Measurements from ENCODE around the gene ADM. TPM values are rescaled to one million over a fixed set of nuclear protein-coding genes. Genes with fewer than 3 reads are reported as not detected.

The ADM gene
- total RNA-seq, 4 donors from 2014 or later, result 8.0 to 69.1 (median 20.5) TPM

DNA sequence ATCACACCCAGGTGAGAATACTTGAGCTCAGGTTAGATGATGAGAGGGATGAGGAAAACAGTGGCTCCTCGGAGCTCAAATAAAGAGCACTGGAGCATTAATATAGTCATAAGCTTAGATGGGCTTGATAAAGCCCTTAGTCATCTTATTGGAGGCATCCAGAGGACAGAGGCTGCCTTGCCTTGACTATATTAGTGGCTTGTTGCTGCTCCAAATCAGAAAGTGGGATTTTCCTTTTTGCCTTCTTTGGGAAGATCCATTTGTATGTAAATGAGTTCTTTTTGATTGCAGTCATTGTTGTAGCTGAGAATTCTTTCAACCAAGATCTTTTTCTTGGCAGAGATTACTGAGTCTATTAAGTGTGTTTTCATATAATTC lies 18.9 kb downstream of the ADM start:
- Histone ChIP-seq H3K4me1 (peaks cover 16 to 35% of the 10 kb centered on the region in 2 donors), H3K27me3 (no peaks in the 10 kb centered on the region), H3K4me3 (replicated peaks in 1 of 3) (no peak overlapping the region), H3K36me3 (no peaks in the 10 kb centered on the region), H3K9me3 (no peaks in the 10 kb centered on the region), H3K27ac (no peak overlapping the region)
- TF ChIP-seq CTCF (IDR thresholded peaks at IDR 0.05) (no peak), POLR2A (IDR thresholded peaks at IDR 0.05) (no peak)
- intact Hi-C loops (cut with DNase I), result loop anchor here (5.0 kb wide), 1 partner anchor 566 kb away; no protein-coding TSS in a partner anchor
- no peak for DNase-seq
- WGBS, 2 donors, result 27 to 36% methylated on average over 1 of the region's 1 CpG

GRCh38 chr11:10324474-10324873 lies 19.6 kb downstream of the ADM start:
- peaks cover 22 to 41% of the 10 kb centered on the region in 2 donors for H3K4me1 ChIP-seq
- no peak overlapping the region for H3K4me3 ChIP-seq (replicated peaks in 1 of 3)
- H3K27ac ChIP-seq, result no peak overlapping the region
- WGBS, 2 donors, result 80 to 81% methylated on average over 3 of the region's 3 CpGs
- intact Hi-C loops (cut with DNase I), result loop anchor here (5.0 kb wide), 1 partner anchor 567 kb away; no protein-coding TSS in a partner anchor
- H3K27me3 ChIP-seq, result no peaks in the 10 kb centered on the region
- no peaks in the 10 kb centered on the region for H3K36me3 ChIP-seq
- TF ChIP-seq POLR2A (IDR thresholded peaks at IDR 0.05) (no peak), CTCF (IDR thresholded peaks at IDR 0.05) (no peak)
- H3K9me3 ChIP-seq, result no peaks in the 10 kb centered on the region
- no peak for DNase-seq

DNA sequence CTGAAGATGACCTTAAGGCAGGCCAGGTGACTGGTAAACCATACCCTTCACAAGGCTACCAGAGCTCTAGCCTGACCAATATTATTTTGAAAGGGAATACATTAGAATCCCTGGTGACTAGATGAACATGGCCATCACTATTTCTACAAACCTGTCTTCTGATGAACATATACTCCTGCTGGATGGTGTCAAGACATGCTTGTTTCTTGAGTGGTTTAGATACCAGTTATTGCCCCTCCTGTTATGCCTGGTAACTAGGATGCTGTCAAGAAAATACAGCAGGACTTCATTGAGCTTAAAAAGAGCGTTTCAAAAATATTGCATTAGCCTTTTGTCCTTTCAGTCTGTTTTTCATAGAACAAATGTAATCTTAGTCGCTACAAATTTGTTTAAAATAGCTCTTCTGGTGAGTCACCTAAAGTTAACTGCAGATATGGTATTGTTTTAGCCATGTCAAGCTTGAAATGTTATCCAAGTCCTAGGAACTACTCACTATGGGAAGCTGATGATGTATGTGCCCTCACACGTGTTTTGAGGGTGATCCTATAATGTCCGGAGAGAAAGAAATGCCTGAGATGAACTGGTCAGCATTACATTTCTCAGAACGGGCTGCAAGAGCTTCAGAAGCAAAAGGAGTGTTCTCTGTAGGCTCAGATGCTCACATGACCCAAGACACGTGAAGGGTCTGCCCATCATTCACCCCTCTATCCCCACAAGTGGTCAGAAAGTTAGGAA lies 20.6 kb downstream of the ADM start:
- Histone ChIP-seq H3K4me1 (peaks cover 22 to 41% of the 10 kb centered on the region in 2 donors), H3K27ac (peak overlapping the region in 1 of 3 donors; percentile 58), H3K9me3 (no peaks in the 10 kb centered on the region), H3K36me3 (no peaks in the 10 kb centered on the region), H3K27me3 (no peaks in the 10 kb centered on the region), H3K4me3 (replicated peaks in 1 of 3) (no peak overlapping the region)
- DNase-seq, result no peak
- intact Hi-C loops (cut with DNase I), result no loop called here
- TF ChIP-seq CTCF (IDR thresholded peaks at IDR 0.05) (no peak), POLR2A (IDR thresholded peaks at IDR 0.05) (no peak)
- whole genome bisulfite sequencing, 2 donors, result 70 to 77% methylated on average over 6 of the region's 6 CpGs

DNA sequence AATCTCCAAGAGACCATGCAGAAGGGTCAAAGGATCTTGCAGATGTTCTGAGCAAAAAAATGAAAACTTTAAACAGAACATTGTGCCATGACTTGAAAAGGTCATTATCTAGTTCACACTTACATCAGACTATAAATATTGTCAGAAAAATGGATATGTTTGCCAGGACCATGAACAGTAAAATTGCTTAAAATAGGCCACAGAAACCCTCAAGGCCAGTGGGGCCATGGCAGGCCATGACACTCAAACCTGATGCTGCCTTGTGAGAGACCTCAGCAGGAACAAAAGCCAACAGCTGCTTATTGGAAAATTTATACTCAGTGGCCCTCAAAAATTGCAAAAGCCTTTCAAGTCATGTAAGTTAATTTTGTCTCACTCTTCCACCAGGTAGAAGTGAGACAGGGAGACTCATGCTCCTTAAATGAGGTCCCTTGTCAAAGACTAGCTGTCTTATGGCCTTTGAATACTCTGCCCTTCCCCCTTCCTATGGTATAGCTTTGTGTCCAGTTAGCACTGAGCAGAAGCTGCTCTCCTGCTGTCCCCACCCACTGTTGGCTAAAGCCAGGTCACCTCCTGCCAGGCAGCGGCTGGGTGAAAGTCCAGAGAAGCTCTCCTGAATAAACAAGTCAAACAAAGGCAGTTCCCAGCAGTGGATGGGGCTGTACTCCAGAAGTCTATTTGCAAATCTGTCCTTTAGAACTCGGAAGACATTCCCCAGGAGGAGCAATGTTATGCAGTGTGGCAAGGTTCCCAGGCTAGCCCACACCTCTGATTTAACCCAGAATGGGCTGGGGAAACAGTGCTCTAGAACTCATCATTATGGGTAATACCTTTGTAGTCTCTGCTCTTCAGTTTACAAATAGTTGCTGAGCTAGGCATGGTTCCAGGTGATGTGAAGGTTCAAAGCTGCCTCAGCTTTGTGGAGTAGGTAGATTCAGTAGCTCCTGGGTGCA lies 21.4 kb downstream of the ADM start:
- WGBS, 2 donors, result 13 to 40% methylated on average over 2 of the region's 2 CpGs
- intact Hi-C loops (cut with DNase I), result no loop called here
- peaks cover 22 to 41% of the 10 kb centered on the region in 2 donors for H3K4me1 ChIP-seq

More for the DNA sequence above, 21.4 kb downstream of the ADM start:
- no peaks in the 10 kb centered on the region for H3K27me3 ChIP-seq
- no peak overlapping the region for H3K4me3 ChIP-seq (replicated peaks in 1 of 3)
- DNase-seq, result peak; percentile 58 to 64
- no peaks in the 10 kb centered on the region for H3K36me3 ChIP-seq
- H3K27ac ChIP-seq, result peak overlapping the region in 2 of 3 donors; percentile 40 to 58
- TF ChIP-seq POLR2A (IDR thresholded peaks at IDR 0.05), result no peak
- TF ChIP-seq CTCF (IDR thresholded peaks at IDR 0.05), result no peak
- H3K9me3 ChIP-seq, result no peaks in the 10 kb centered on the region

Data from thyroid gland (tissue), 4 donors.